ENCODE results near the gene TNFRSF8.

The TNFRSF8 gene

GRCh38 chr1:12162459-12163137 lies 99.5 kb downstream of the TNFRSF8 start:
- DNase-seq = no peak

- no peak for DNase-seq
Measured at GRCh38 chr1:12163210-12163609, 100.1 kb downstream of the TNFRSF8 start.

- DNase-seq = no peak
Measured at GRCh38 chr1:12164210-12164609, 101.1 kb downstream of the TNFRSF8 start.

- no peak for DNase-seq
Measured at GRCh38 chr1:12165342-12165741, 102.2 kb downstream of the TNFRSF8 start.

- DNase-seq = no peak
Measured at GRCh38 chr1:12166834-12167492, 103.9 kb downstream of the TNFRSF8 start, which contains the start of gene TNFRSF1B. Gene TNFRSF1B, plus strand, starts transcription at chr1:12166991. Its CDS starts 101 bp downstream, at chr1:12167092.

GRCh38 chr1:12167493-12168429 lies 104.7 kb downstream of the TNFRSF8 start:
- no peak for DNase-seq

- no peak for DNase-seq
Measured at GRCh38 chr1:12168451-12169160, 105.5 kb downstream of the TNFRSF8 start.

GRCh38 chr1:12169442-12170135 lies 106.5 kb downstream of the TNFRSF8 start:
- no peak for DNase-seq

GRCh38 chr1:12170263-12170671 lies 107.2 kb downstream of the TNFRSF8 start:
- no peak for DNase-seq

- DNase-seq = no peak
Measured at GRCh38 chr1:12171206-12172041, 108.3 kb downstream of the TNFRSF8 start.

- no peak for DNase-seq
Measured at GRCh38 chr1:12172042-12172851, 109.1 kb downstream of the TNFRSF8 start.

- no peak for DNase-seq
Measured at GRCh38 chr1:12173041-12173509, 110.0 kb downstream of the TNFRSF8 start.

- DNase-seq = no peak
Measured at GRCh38 chr1:12173631-12174121, 110.6 kb downstream of the TNFRSF8 start.

GRCh38 chr1:12174924-12175810 lies 112.1 kb downstream of the TNFRSF8 start:
- no peak for DNase-seq

- DNase-seq = no peak
Measured at GRCh38 chr1:12176298-12177118, 113.4 kb downstream of the TNFRSF8 start.

GRCh38 chr1:12177156-12177998 lies 114.3 kb downstream of the TNFRSF8 start:
- no peak for DNase-seq

- no peak for DNase-seq
Measured at GRCh38 chr1:12177999-12178441, 114.9 kb downstream of the TNFRSF8 start.
